ENCODE data around the gene PAPSS2.
"Not testable (repeated sequence)": the region's sequence is repeated elsewhere in the genome, so short reads cannot be mapped to it uniquely, and the experiment has no call there.

DNA sequence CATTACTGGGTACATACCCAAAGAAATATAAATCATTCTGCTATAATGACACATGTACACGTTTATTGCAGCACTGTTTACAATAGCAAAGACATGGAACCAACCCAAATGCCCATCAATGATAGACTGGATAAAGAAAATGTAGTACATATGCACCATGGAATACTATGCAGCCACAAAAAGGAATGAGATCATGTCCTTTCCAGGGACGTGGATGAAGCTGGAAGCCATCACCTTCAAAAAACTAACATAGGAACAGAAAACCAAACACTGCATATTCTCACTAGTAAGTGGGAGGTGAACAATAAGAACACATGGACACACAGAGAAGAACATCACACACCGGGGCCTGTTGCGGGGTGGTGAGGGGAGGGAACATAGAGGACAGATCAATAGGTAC, 88.6 kb downstream of the PAPSS2 start:
- TF ChIP-seq JUNB (IDR thresholded peaks at IDR 0.05; ENCODE audit: unreplicated experiment); POLR2AphosphoS5 (IDR thresholded peaks at IDR 0.05; ENCODE audit: low read depth); CREB1 (CRISPR knock-in tag; IDR thresholded peaks at IDR 0.05; ENCODE audit: low read depth); EZH2 (IDR thresholded peaks at IDR 0.05; ENCODE audit: low read depth, unreplicated experiment); EZH2phosphoT487 (IDR thresholded peaks at IDR 0.05; ENCODE audit: unreplicated experiment); ZNF331 (CRISPR knock-in tag; IDR thresholded peaks at IDR 0.05; ENCODE audit: low read depth): not testable (repeated sequence)
- TF ChIP-seq, protein P1, sequence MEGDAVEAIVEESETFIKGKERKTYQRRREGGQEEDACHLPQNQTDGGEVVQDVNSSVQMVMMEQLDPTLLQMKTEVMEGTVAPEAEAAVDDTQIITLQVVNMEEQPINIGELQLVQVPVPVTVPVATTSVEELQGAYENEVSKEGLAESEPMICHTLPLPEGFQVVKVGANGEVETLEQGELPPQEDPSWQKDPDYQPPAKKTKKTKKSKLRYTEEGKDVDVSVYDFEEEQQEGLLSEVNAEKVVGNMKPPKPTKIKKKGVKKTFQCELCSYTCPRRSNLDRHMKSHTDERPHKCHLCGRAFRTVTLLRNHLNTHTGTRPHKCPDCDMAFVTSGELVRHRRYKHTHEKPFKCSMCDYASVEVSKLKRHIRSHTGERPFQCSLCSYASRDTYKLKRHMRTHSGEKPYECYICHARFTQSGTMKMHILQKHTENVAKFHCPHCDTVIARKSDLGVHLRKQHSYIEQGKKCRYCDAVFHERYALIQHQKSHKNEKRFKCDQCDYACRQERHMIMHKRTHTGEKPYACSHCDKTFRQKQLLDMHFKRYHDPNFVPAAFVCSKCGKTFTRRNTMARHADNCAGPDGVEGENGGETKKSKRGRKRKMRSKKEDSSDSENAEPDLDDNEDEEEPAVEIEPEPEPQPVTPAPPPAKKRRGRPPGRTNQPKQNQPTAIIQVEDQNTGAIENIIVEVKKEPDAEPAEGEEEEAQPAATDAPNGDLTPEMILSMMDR (conservative IDR thresholded peaks at IDR 0.05; ENCODE audit: low read depth in 2 of 2) = not testable (repeated sequence)

Data from GM23338 (cell line).